GM19328 (cell line): ENCODE data around the gene ATP9B.

Source experiments
- ATAC-seq: cut with Tn5 transposase; IDR thresholded peaks from one replicate; pipeline ENCODE4 v1.9.1; 2021; ENCODE audit warnings: mild to moderate bottlenecking, moderate library complexity; ENCODE audit not compliant: unreplicated experiment

The ATP9B gene

GRCh38 chr18:79193826-79194225 is 124.6 kb downstream of the ATP9B start:
- ATAC-seq: no peak

- no peak for ATAC-seq
These were observed 126.8 kb downstream of the ATP9B start for GRCh38 chr18:79195716-79196683.

- ATAC-seq: no peak
These were observed 128.3 kb downstream of the ATP9B start for GRCh38 chr18:79197531-79197930.

- no peak for ATAC-seq
These were observed 130.6 kb downstream of the ATP9B start for GRCh38 chr18:79199691-79200374.

GRCh38 chr18:79200546-79201268 is 131.5 kb downstream of the ATP9B start:
- no peak for ATAC-seq

GRCh38 chr18:79203017-79203605 is 133.9 kb downstream of the ATP9B start:
- ATAC-seq: no peak

GRCh38 chr18:79204889-79205807 is 136.0 kb downstream of the ATP9B start:
- ATAC-seq: no peak

GRCh38 chr18:79206444-79206843 is 137.2 kb downstream of the ATP9B start:
- ATAC-seq: no peak

GRCh38 chr18:79208906-79209305 is 139.7 kb downstream of the ATP9B start:
- ATAC-seq: no peak

GRCh38 chr18:79210002-79210910 is 141.1 kb downstream of the ATP9B start:
- ATAC-seq: no peak

- ATAC-seq: no peak
These were observed 142.7 kb downstream of the ATP9B start for GRCh38 chr18:79211844-79212243.

GRCh38 chr18:79214056-79214455 is 144.9 kb downstream of the ATP9B start:
- ATAC-seq: no peak

- ATAC-seq: no peak
These were observed 147.0 kb downstream of the ATP9B start for GRCh38 chr18:79216176-79216575.

GRCh38 chr18:79217979-79218604 is 148.9 kb downstream of the ATP9B start:
- no peak for ATAC-seq

- ATAC-seq: no peak
These were observed 149.5 kb downstream of the ATP9B start for GRCh38 chr18:79218605-79219190.

- no peak for ATAC-seq
These were observed 151.9 kb downstream of the ATP9B start for GRCh38 chr18:79221136-79221535.

- no peak for ATAC-seq
These were observed 153.6 kb downstream of the ATP9B start for GRCh38 chr18:79222790-79223189.

GRCh38 chr18:79223431-79223830 is 154.2 kb downstream of the ATP9B start:
- no peak for ATAC-seq
